Measurements from ENCODE around the gene CTSZ.

DNA sequence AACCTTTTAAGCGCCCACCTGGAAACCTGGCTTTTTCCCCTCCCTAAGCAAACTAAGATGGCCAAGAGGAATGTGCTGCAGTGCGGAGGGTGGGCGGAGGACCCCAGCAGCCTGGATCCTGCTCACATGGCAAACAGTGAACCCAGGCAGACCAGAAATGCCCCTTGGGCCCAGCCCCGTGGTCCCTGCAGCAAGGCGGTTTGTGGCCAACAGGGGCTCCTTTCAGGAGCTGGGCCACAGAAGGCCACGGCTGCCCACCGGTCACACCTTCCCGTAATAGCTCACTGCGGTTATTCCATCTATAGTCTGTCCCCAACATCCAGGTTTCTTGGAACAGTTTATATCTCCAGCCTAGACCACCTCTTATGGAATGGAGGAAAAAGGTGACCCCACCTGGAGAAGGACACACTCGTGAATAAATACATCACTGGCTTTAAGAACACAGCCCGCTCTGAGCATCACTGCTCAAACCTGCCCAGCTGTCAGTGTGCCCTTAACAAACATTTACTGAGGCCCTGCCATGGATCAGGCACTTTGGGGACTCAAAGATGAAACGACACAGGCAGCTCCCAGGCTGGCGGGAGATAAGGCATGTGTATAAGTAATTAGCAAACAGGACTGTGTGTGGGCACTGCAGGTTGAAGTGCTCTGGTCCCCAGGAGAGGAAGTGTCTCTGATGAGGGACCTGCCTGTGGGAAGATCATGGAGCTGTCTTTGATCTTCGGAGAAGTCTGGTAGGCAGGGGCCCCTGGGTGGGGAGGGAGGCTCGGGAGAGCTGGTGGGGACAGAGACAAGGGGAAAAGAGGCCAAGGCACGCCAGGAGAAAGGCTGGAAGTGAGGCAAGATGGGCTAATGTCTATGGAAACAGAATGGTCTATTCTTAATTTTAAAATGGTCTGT, 9.0 kb upstream of the CTSZ start:
- TF ChIP-seq, protein P1, sequence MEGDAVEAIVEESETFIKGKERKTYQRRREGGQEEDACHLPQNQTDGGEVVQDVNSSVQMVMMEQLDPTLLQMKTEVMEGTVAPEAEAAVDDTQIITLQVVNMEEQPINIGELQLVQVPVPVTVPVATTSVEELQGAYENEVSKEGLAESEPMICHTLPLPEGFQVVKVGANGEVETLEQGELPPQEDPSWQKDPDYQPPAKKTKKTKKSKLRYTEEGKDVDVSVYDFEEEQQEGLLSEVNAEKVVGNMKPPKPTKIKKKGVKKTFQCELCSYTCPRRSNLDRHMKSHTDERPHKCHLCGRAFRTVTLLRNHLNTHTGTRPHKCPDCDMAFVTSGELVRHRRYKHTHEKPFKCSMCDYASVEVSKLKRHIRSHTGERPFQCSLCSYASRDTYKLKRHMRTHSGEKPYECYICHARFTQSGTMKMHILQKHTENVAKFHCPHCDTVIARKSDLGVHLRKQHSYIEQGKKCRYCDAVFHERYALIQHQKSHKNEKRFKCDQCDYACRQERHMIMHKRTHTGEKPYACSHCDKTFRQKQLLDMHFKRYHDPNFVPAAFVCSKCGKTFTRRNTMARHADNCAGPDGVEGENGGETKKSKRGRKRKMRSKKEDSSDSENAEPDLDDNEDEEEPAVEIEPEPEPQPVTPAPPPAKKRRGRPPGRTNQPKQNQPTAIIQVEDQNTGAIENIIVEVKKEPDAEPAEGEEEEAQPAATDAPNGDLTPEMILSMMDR (IDR thresholded peaks at IDR 0.05): no peak
- TF ChIP-seq EZH2 (IDR thresholded peaks at IDR 0.05): no peak
- TF ChIP-seq EZH2phosphoT487 (IDR thresholded peaks at IDR 0.05): no peak
